SK-N-SH treated with all-trans-retinoic acid at 6 μM for 48 hours (cell line): ENCODE results near the gene CTDSP2.

Source experiments
- ATAC-seq: fragments of 200-7000 bp; cut with Tn5 transposase; 3 replicates; pipeline ENCODE4 v1.9.1; 2020; ENCODE audit warnings: mild to moderate bottlenecking, moderate library complexity
- ARNTL ChIP-seq: fragments of 450-650 bp; formaldehyde crosslinking; IDR thresholded peaks from 2 replicates; pipeline ENCODE4 v1.5.0; 2020; ENCODE audit warnings: low read depth, mild to moderate bottlenecking, moderate library complexity, borderline replicate concordance
- BACH2 ChIP-seq: fragments of 250-450 bp; sonication (Bioruptor Pico); IDR thresholded peaks from 2 replicates; pipeline ENCODE4 v1.9.0; 2021; ENCODE audit warnings: mild to moderate bottlenecking, borderline replicate concordance
- CREB5 ChIP-seq: fragments of 250-450 bp; sonication (Bioruptor Pico); IDR thresholded peaks from 2 replicates; pipeline ENCODE4 v1.5.1; 2020; ENCODE audit warnings: low read depth, mild to moderate bottlenecking, moderate library complexity
- CSDC2 ChIP-seq: fragments of 250-450 bp; sonication (Bioruptor Pico); IDR thresholded peaks from 2 replicates; pipeline ENCODE4 v1.5.0; 2020; ENCODE audit warnings: mild to moderate bottlenecking, moderate library complexity
- CSRNP3 ChIP-seq: fragments of 250-450 bp; sonication (Bioruptor Pico); IDR thresholded peaks from 2 replicates; pipeline ENCODE4 v1.5.1; 2021; ENCODE audit warnings: mild to moderate bottlenecking, moderate library complexity
- ESRRG ChIP-seq: fragments of 250-450 bp; sonication (Bioruptor Pico); IDR thresholded peaks from 2 replicates; pipeline ENCODE4 v1.6.1; 2021; ENCODE audit warnings: mild to moderate bottlenecking
- GLIS3 ChIP-seq: fragments of 250-450 bp; sonication (Bioruptor Pico); IDR thresholded peaks from 2 replicates; pipeline ENCODE4 v1.5.0; 2020; ENCODE audit warnings: mild to moderate bottlenecking, moderate library complexity
- ISL1 ChIP-seq: fragments of 250-450 bp; sonication (Bioruptor Pico); IDR thresholded peaks from 2 replicates; pipeline ENCODE4 v2.1.2; 2022; ENCODE audit warnings: mild to moderate bottlenecking, moderate library complexity
- OSR1 ChIP-seq: fragments of 250-450 bp; sonication (Bioruptor Pico); IDR thresholded peaks from 2 replicates; pipeline ENCODE4 v1.8.0; 2022; ENCODE audit warnings: moderate library complexity, mild to moderate bottlenecking, inconsistent platforms
- POU6F1 ChIP-seq: fragments of 250-450 bp; sonication (Bioruptor Pico); IDR thresholded peaks from 2 replicates; pipeline ENCODE4 v1.8.0; 2021; ENCODE audit warnings: low read depth, mild to moderate bottlenecking, moderate library complexity, borderline replicate concordance
- PPARA ChIP-seq: fragments of 250-450 bp; sonication (Bioruptor Pico); IDR thresholded peaks from 2 replicates; pipeline ENCODE4 v1.5.0; 2020; ENCODE audit warnings: mild to moderate bottlenecking, borderline replicate concordance
- SNAI2 ChIP-seq: fragments of 250-450 bp; sonication (Bioruptor Pico); IDR thresholded peaks from 2 replicates; pipeline ENCODE4 v1.5.0; 2020; ENCODE audit warnings: mild to moderate bottlenecking, moderate library complexity
- TCF4 ChIP-seq: fragments of 250-450 bp; sonication (Bioruptor Pico); IDR thresholded peaks from 2 replicates; pipeline ENCODE4 v1.8.0; 2021; ENCODE audit warnings: mild to moderate bottlenecking, moderate library complexity, borderline replicate concordance
- TOX ChIP-seq: fragments of 250-450 bp; sonication (Bioruptor Pico); IDR thresholded peaks from 2 replicates; pipeline ENCODE4 v1.8.0; 2021; ENCODE audit warnings: mild to moderate bottlenecking, moderate library complexity, borderline replicate concordance
- TSHZ2 ChIP-seq: fragments of 250-450 bp; sonication (Bioruptor Pico); IDR thresholded peaks from 2 replicates; pipeline ENCODE4 v1.5.0; 2020; ENCODE audit warnings: mild to moderate bottlenecking, moderate library complexity
- ZFP30 ChIP-seq: fragments of 450-650 bp; formaldehyde crosslinking; IDR thresholded peaks from 2 replicates; pipeline ENCODE4 v1.5.0; 2022; ENCODE audit warnings: mild to moderate bottlenecking, moderate library complexity
- ZNF70 ChIP-seq: fragments of 450-650 bp; formaldehyde crosslinking; IDR thresholded peaks from 2 replicates; pipeline ENCODE4 v1.5.0; 2020; ENCODE audit warnings: mild to moderate bottlenecking, moderate library complexity
- ZNF8 ChIP-seq: fragments of 450-650 bp; formaldehyde crosslinking; IDR thresholded peaks from 2 replicates; pipeline ENCODE4 v1.5.0; 2020; ENCODE audit warnings: mild to moderate bottlenecking, moderate library complexity

CTDSP2 gene

GRCh38 chr12:57849035-57849434 is 2.5 kb upstream of the CTDSP2 start (continued):
- TF ChIP-seq TSHZ2 (no peak), ZFP30 (CRISPR knock-in tag) (no peak), GLIS3 (CRISPR knock-in tag) (no peak), PPARA (CRISPR knock-in tag) (no peak), BACH2 (CRISPR knock-in tag) (no peak), CSDC2 (CRISPR knock-in tag) (no peak), OSR1 (CRISPR knock-in tag) (no peak), ZNF70 (CRISPR knock-in tag) (no peak), ARNTL (CRISPR knock-in tag) (no peak), ISL1 (CRISPR knock-in tag) (no peak), ZNF8 (no peak), SNAI2 (CRISPR knock-in tag) (no peak)

GRCh38 chr12:57848208-57848607 is 1.7 kb upstream of the CTDSP2 start:
- ATAC-seq: no peak
- TF ChIP-seq SNAI2 (CRISPR knock-in tag): no peak
- no peak for TF ChIP-seq ESRRG
- TF ChIP-seq CSDC2 (CRISPR knock-in tag): no peak
- no peak for TF ChIP-seq TCF4 (CRISPR knock-in tag)

- TF ChIP-seq CSDC2 (CRISPR knock-in tag) (no peak), SNAI2 (CRISPR knock-in tag) (no peak), ISL1 (CRISPR knock-in tag) (no peak), TSHZ2 (no peak), ZFP30 (CRISPR knock-in tag) (no peak), BACH2 (CRISPR knock-in tag) (no peak), CREB5 (CRISPR knock-in tag) (no peak), CSRNP3 (CRISPR knock-in tag) (no peak), PPARA (CRISPR knock-in tag) (no peak), OSR1 (CRISPR knock-in tag) (no peak), ZNF8 (no peak), TOX (no peak), ZNF70 (CRISPR knock-in tag) (no peak), POU6F1 (CRISPR knock-in tag) (no peak)
- peak; percentile 44 for ATAC-seq
These were observed 298 bp downstream of the CTDSP2 start for GRCh38 chr12:57846285-57846576.
